KMS-11 (cell line): Measurements from ENCODE around the gene ZNF367.

Experiments
- H2AFZ ChIP-seq: fragments of 200-600 bp; sonication (generic); 2 replicates; pipeline ENCODE4 v1.6.1; 2016; ENCODE audit warnings: antibody characterized with exemption, mixed run types, low read depth
- H3K27ac ChIP-seq: fragments of 200-600 bp; sonication (generic); 2 replicates; pipeline ENCODE4 v1.6.1; 2016; ENCODE audit warnings: mild to moderate bottlenecking, mixed run types
- H3K27me3 ChIP-seq: fragments of 200-600 bp; sonication (generic); 2 replicates; pipeline ENCODE4 v1.6.1; 2017; ENCODE audit warnings: mild to moderate bottlenecking, low read depth, mixed run types, moderate library complexity; ENCODE audit not compliant: insufficient read depth
- H3K36me3 ChIP-seq: fragments of 200-600 bp; sonication (generic); 2 replicates; pipeline ENCODE4 v1.6.1; 2017; ENCODE audit warnings: mild to moderate bottlenecking, mixed run types; ENCODE audit not compliant: insufficient read depth
- H3K4me1 ChIP-seq: fragments of 200-600 bp; sonication (generic); 2 replicates; pipeline ENCODE4 v1.6.1; 2016; ENCODE audit warnings: mild to moderate bottlenecking, low read depth, mixed run types; ENCODE audit not compliant: poor library complexity, severe bottlenecking
- H3K4me2 ChIP-seq: fragments of 200-600 bp; sonication (generic); 2 replicates; pipeline ENCODE4 v1.7.0; 2016; ENCODE audit warnings: mild to moderate bottlenecking, mixed run types
- H3K4me3 ChIP-seq: fragments of 200-600 bp; sonication (generic); IDR thresholded peaks from 2 replicates; pipeline ENCODE4 v1.6.1; 2017; ENCODE audit warnings: low read depth, low read length, mixed read lengths; ENCODE audit not compliant: insufficient read depth
- H3K79me2 ChIP-seq: fragments of 200-600 bp; sonication (generic); 2 replicates; pipeline ENCODE4 v1.6.1; 2016; ENCODE audit warnings: low read depth, mixed run types; ENCODE audit not compliant: insufficient read depth
- H3K9ac ChIP-seq: fragments of 200-600 bp; sonication (generic); 2 replicates; pipeline ENCODE4 v1.6.1; 2016; ENCODE audit warnings: mild to moderate bottlenecking, mixed run types
- H4K20me1 ChIP-seq: fragments of 200-600 bp; sonication (generic); 2 replicates; pipeline ENCODE4 v1.6.1; 2016; ENCODE audit warnings: mild to moderate bottlenecking, mixed run types; ENCODE audit not compliant: insufficient read depth
- TF ChIP-seq, protein P1 (sequence below): fragments of 200-600 bp; sonication (generic); conservative IDR thresholded peaks from 2 replicates; pipeline ENCODE4 v1.6.1; 2017; ENCODE audit warnings: low read depth, mild to moderate bottlenecking, antibody characterized with exemption, low read length, moderate library complexity, mixed read lengths

Gene ZNF367

DNA sequence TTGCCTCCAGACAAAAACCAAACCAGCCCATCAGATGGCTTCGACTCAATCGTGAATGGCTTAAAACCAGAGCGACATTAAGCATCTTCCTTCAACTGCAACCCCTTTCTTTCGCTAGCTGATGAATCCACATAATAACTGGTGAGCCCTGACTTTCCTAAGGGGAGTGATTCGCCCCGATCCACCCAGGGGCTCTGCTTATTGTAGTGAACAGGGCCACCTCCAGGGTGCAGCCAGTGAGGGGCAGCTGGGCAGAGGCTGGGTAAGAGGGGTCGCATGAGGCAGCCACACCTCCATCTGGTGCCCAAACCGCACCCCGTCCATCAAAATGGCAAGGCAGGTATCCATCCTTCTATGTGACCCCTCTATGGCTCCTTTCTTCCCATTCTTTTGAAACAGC is 72.6 kb downstream of the ZNF367 start:
- TF ChIP-seq, protein P1, sequence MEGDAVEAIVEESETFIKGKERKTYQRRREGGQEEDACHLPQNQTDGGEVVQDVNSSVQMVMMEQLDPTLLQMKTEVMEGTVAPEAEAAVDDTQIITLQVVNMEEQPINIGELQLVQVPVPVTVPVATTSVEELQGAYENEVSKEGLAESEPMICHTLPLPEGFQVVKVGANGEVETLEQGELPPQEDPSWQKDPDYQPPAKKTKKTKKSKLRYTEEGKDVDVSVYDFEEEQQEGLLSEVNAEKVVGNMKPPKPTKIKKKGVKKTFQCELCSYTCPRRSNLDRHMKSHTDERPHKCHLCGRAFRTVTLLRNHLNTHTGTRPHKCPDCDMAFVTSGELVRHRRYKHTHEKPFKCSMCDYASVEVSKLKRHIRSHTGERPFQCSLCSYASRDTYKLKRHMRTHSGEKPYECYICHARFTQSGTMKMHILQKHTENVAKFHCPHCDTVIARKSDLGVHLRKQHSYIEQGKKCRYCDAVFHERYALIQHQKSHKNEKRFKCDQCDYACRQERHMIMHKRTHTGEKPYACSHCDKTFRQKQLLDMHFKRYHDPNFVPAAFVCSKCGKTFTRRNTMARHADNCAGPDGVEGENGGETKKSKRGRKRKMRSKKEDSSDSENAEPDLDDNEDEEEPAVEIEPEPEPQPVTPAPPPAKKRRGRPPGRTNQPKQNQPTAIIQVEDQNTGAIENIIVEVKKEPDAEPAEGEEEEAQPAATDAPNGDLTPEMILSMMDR = no peak
- no peak overlapping the region for H2AFZ ChIP-seq

DNA sequence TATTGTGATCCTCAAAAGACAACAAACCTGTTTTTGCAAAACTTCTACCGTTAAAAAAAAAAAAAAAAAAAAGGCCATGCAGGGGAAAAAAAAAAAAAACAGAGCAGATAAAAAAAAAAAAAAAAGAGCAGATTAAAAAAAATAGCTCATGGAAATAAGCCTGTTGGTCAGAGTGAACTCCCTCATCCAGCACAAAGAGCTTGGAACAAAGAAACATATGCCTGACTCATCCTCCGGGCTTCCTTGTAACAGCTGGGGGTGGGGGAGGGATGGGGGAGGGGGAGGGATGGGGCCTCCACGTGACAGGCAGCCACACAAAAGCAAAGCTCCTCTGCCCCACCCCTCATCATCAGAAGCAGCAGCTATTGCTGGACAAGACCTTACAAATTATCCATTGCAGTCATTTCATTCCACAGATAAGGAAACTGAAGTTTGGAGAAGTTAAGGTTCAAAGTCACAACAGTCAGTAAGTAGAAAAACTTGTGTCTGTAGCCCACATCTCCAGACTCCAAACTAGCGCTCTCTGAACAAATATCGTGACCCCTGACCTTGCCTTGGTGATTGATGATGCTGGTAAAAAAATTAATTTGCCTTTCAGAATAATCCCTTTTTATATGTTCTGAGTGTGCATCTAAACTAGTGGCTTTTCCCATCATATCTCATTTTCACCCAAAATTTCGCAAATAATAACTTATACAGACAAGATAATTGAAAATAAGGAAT is 73.6 kb downstream of the ZNF367 start:
- H3K4me2 ChIP-seq = no peak overlapping the region
- H3K4me1 ChIP-seq = no peaks in the 10 kb centered on the region
- TF ChIP-seq, protein P1 = no peak
- H3K27me3 ChIP-seq = no peaks in the 10 kb centered on the region
- H3K9ac ChIP-seq = no peak overlapping the region
- no peaks in the 10 kb centered on the region for H3K79me2 ChIP-seq
- no peak overlapping the region for H3K27ac ChIP-seq
- H3K36me3 ChIP-seq = no peaks in the 10 kb centered on the region
- H3K4me3 ChIP-seq = no peak overlapping the region
- no peak overlapping the region for H2AFZ ChIP-seq
- H4K20me1 ChIP-seq = no peaks in the 10 kb centered on the region

More for the DNA sequence above, 72.6 kb downstream of the ZNF367 start:
- H3K27me3 ChIP-seq = no peaks in the 10 kb centered on the region
- H3K27ac ChIP-seq = no peak overlapping the region
- H3K9ac ChIP-seq = no peak overlapping the region
- H3K4me1 ChIP-seq = no peaks in the 10 kb centered on the region
- H3K4me2 ChIP-seq = no peak overlapping the region
- no peaks in the 10 kb centered on the region for H3K36me3 ChIP-seq
- no peak overlapping the region for H3K4me3 ChIP-seq
- no peaks in the 10 kb centered on the region for H3K79me2 ChIP-seq
- no peaks in the 10 kb centered on the region for H4K20me1 ChIP-seq

DNA sequence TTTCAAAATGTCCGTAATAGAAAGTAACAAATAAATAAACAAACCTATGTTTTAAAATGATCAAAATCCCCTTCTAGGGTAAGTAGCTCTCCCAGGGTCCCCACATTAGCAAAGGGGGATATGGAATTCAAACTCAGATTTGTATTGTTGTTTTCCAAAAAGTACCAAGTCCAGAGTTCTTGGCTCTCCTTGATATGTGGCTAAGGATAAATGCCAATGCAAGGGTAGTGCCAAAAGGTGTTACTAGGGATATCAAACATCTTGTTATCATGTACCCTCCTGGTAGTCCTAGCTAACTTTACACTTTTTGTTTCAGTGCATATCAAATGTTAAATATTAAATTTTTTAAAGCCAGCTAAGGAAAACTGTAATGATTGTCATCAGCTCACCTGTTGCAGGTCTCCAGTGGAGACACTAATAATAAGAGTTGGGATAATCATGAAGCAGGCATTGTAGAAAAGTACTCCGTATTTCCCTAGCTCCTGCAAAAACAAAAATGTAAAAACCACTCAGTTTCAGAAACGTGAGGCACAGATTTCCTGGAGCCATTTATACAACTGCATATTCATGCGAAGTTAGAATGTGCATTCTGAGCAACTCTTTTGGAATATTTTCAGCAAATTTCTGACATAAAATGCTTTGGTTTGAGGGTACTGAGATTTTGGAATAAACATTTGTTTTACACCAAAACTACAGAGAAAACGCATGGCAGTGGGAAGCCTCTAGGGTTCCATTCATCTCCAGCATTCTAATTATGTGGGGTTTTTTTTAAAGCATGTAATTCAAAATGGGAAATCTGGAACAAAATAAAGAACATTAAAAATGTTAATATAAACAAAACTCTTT is 74.4 kb downstream of the ZNF367 start:
- Histone ChIP-seq H3K9ac (no peak overlapping the region), H3K27ac (no peak overlapping the region), H3K36me3 (no peaks in the 10 kb centered on the region), H4K20me1 (no peaks in the 10 kb centered on the region), H3K4me3 (no peak overlapping the region), H3K27me3 (no peaks in the 10 kb centered on the region), H3K79me2 (no peaks in the 10 kb centered on the region), H2AFZ (no peak overlapping the region), H3K4me2 (no peak overlapping the region), H3K4me1 (no peaks in the 10 kb centered on the region)
- TF ChIP-seq, protein P1 = no peak

DNA sequence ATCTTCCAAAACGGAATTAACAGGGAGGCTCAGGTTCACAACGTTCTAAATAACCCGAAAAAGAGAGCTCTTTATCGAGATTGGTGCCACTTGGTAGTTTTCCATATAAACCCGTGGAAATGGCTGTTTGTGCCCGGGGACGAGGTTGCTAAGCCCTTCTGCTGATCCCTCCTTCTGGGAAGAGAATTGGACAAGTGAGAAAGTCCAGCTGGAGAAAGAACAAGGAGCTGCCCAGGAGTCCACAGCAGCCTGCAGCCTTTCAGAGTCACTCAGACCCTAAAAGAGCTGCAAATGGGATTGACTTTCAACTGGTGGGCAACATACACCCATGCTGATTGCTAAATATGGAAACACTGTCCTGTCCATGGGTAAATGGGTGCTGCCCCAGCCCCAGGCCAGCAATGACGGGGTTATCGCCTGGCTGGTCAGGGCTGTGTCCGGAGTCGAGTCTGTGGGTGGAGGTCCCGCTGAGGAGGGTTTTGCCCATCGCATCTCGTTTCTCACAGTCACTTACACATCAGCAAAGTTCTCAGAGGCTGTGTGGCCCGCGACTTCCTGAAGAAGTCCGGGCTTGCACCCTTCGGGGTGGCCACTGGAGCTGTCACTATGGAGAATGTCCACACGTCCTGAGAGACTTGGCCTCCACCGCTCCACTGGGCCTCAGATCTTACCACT is 75.5 kb downstream of the ZNF367 start:
- no peaks in the 10 kb centered on the region for H3K4me1 ChIP-seq
- no peaks in the 10 kb centered on the region for H3K79me2 ChIP-seq
- H3K4me3 ChIP-seq = no peak overlapping the region
- no peak overlapping the region for H3K27ac ChIP-seq
- H3K27me3 ChIP-seq = no peaks in the 10 kb centered on the region
- H3K4me2 ChIP-seq = no peak overlapping the region
- no peaks in the 10 kb centered on the region for H4K20me1 ChIP-seq
- H3K9ac ChIP-seq = no peak overlapping the region
- no peak overlapping the region for H2AFZ ChIP-seq
- H3K36me3 ChIP-seq = no peaks in the 10 kb centered on the region
- TF ChIP-seq, protein P1 = no peak
